ENCODE results near the gene SMARCAL1. TPM values are rescaled to one million over a fixed set of nuclear protein-coding genes. Genes with fewer than 3 reads are reported as not detected.
A peak's percentile ranks its signal among the peaks of the same experiment; 100 is the strongest.

The SMARCAL1 gene
- total RNA-seq, 2 donors from 2014 or later: 21.1 to 32.2 TPM

GRCh38 chr2:216450784-216451183 is 38.5 kb downstream of the SMARCAL1 start:
- no peak for DNase-seq (ENCODE audit: low spot score)

GRCh38 chr2:216453955-216454614 is 41.8 kb downstream of the SMARCAL1 start:
- H3K27ac Mint-ChIP-seq: no peak overlapping the region
- H3K4me3 Mint-ChIP-seq: no peak overlapping the region
- H3K36me3 Mint-ChIP-seq: peaks cover 27% of the 10 kb centered on the region
- ATAC-seq (no peak), DNase-seq (ENCODE audit: low spot score) (no peak)
- H3K27me3 Mint-ChIP-seq: no peaks in the 10 kb centered on the region
- no peaks in the 10 kb centered on the region for H3K4me1 Mint-ChIP-seq (ENCODE audit: low read depth in 2 of 2)
- peaks cover 4% of the 10 kb centered on the region for H3K9me3 Mint-ChIP-seq

More at GRCh38 chr2:216450784-216451183, 38.5 kb downstream of the SMARCAL1 start:
- H3K27ac Mint-ChIP-seq: no peak overlapping the region
- no peak for ATAC-seq
- H3K36me3 Mint-ChIP-seq: peaks cover 33% of the 10 kb centered on the region
- H3K9me3 Mint-ChIP-seq: no peaks in the 10 kb centered on the region
- H3K4me1 Mint-ChIP-seq (ENCODE audit: low read depth in 2 of 2): peaks cover 0 to 2% of the 10 kb centered on the region in 2 donors
- no peak overlapping the region for H3K4me3 Mint-ChIP-seq
- no peaks in the 10 kb centered on the region for H3K27me3 Mint-ChIP-seq

GRCh38 chr2:216463148-216463547 is 50.9 kb downstream of the SMARCAL1 start:
- H3K9me3 Mint-ChIP-seq: no peaks in the 10 kb centered on the region
- DNase-seq (ENCODE audit: low spot score) (no peak), ATAC-seq (no peak)
- H3K27ac Mint-ChIP-seq: peak overlapping the region in 1 of 2 donors; percentile 32
- H3K4me3 Mint-ChIP-seq: no peak overlapping the region
- H3K4me1 Mint-ChIP-seq (ENCODE audit: low read depth in 2 of 2): no peaks in the 10 kb centered on the region
- H3K27me3 Mint-ChIP-seq: no peaks in the 10 kb centered on the region
- H3K36me3 Mint-ChIP-seq: no peaks in the 10 kb centered on the region

GRCh38 chr2:216464104-216464720 is 51.9 kb downstream of the SMARCAL1 start:
- Mint-ChIP-seq H3K36me3 (no peaks in the 10 kb centered on the region), H3K4me1 (ENCODE audit: low read depth in 2 of 2) (no peaks in the 10 kb centered on the region), H3K9me3 (no peaks in the 10 kb centered on the region), H3K27ac (no peak overlapping the region), H3K27me3 (no peaks in the 10 kb centered on the region), H3K4me3 (no peak overlapping the region)
- DNase-seq (ENCODE audit: low spot score): no peak
- no peak for ATAC-seq

- ATAC-seq: no peak
- no peak for DNase-seq (ENCODE audit: low spot score)
- no peak overlapping the region for H3K4me3 Mint-ChIP-seq
- H3K4me1 Mint-ChIP-seq (ENCODE audit: low read depth in 2 of 2): no peaks in the 10 kb centered on the region
- no peaks in the 10 kb centered on the region for H3K27me3 Mint-ChIP-seq
- H3K27ac Mint-ChIP-seq: no peak overlapping the region
- no peaks in the 10 kb centered on the region for H3K9me3 Mint-ChIP-seq
- H3K36me3 Mint-ChIP-seq: no peaks in the 10 kb centered on the region
Measured at GRCh38 chr2:216465579-216466195, 53.4 kb downstream of the SMARCAL1 start.

- DNase-seq (ENCODE audit: low spot score) (no peak), ATAC-seq (no peak)
- Mint-ChIP-seq H3K4me1 (ENCODE audit: low read depth in 2 of 2) (no peaks in the 10 kb centered on the region), H3K9me3 (no peaks in the 10 kb centered on the region), H3K27me3 (no peaks in the 10 kb centered on the region), H3K36me3 (no peaks in the 10 kb centered on the region), H3K4me3 (no peak overlapping the region), H3K27ac (no peak overlapping the region)
Measured at GRCh38 chr2:216467845-216468244, 55.6 kb downstream of the SMARCAL1 start.

GRCh38 chr2:216469661-216470060 is 57.4 kb downstream of the SMARCAL1 start:
- Mint-ChIP-seq H3K4me1 (ENCODE audit: low read depth in 2 of 2) (no peaks in the 10 kb centered on the region), H3K27ac (no peak overlapping the region), H3K4me3 (no peak overlapping the region)

GRCh38 chr2:216473187-216473586 is 60.9 kb downstream of the SMARCAL1 start:
- H3K4me3 Mint-ChIP-seq: no peak overlapping the region
- DNase-seq (ENCODE audit: low spot score) (no peak), ATAC-seq (no peak)
- no peak overlapping the region for H3K27ac Mint-ChIP-seq
- peaks cover 5% of the 10 kb centered on the region for H3K36me3 Mint-ChIP-seq
- H3K27me3 Mint-ChIP-seq: no peaks in the 10 kb centered on the region
- H3K4me1 Mint-ChIP-seq (ENCODE audit: low read depth in 2 of 2): peaks cover 5 to 7% of the 10 kb centered on the region in 2 donors
- no peaks in the 10 kb centered on the region for H3K9me3 Mint-ChIP-seq

More at GRCh38 chr2:216469661-216470060, 57.4 kb downstream of the SMARCAL1 start:
- DNase-seq (ENCODE audit: low spot score) (no peak), ATAC-seq (no peak)
- H3K36me3 Mint-ChIP-seq: no peaks in the 10 kb centered on the region
- H3K9me3 Mint-ChIP-seq: no peaks in the 10 kb centered on the region
- no peaks in the 10 kb centered on the region for H3K27me3 Mint-ChIP-seq

- no peaks in the 10 kb centered on the region for H3K27me3 Mint-ChIP-seq
- DNase-seq (ENCODE audit: low spot score) (no peak), ATAC-seq (peak; percentile 60 to 89)
- H3K4me1 Mint-ChIP-seq (ENCODE audit: low read depth in 2 of 2): peaks cover 5 to 7% of the 10 kb centered on the region in 2 donors
- H3K27ac Mint-ChIP-seq: no peak overlapping the region
- no peak overlapping the region for H3K4me3 Mint-ChIP-seq
- no peaks in the 10 kb centered on the region for H3K9me3 Mint-ChIP-seq
- peaks cover 5% of the 10 kb centered on the region for H3K36me3 Mint-ChIP-seq
Measured at GRCh38 chr2:216474925-216475670, 62.8 kb downstream of the SMARCAL1 start.

- peaks cover 10% of the 10 kb centered on the region for H3K36me3 Mint-ChIP-seq
- H3K4me1 Mint-ChIP-seq (ENCODE audit: low read depth in 2 of 2): peaks cover 5 to 7% of the 10 kb centered on the region in 2 donors
- no peaks in the 10 kb centered on the region for H3K27me3 Mint-ChIP-seq
- H3K9me3 Mint-ChIP-seq: no peaks in the 10 kb centered on the region
- DNase-seq (ENCODE audit: low spot score) (no peak), ATAC-seq (no peak)
- no peak overlapping the region for H3K4me3 Mint-ChIP-seq
- no peak overlapping the region for H3K27ac Mint-ChIP-seq
Measured at GRCh38 chr2:216475767-216476166, 63.5 kb downstream of the SMARCAL1 start.

GRCh38 chr2:216477283-216478035 is 65.2 kb downstream of the SMARCAL1 start:
- no peak for DNase-seq (ENCODE audit: low spot score)
- Mint-ChIP-seq H3K9me3 (no peaks in the 10 kb centered on the region), H3K4me1 (ENCODE audit: low read depth in 2 of 2) (peaks cover 5 to 7% of the 10 kb centered on the region in 2 donors), H3K27me3 (no peaks in the 10 kb centered on the region), H3K36me3 (peaks cover 15% of the 10 kb centered on the region), H3K4me3 (no peak overlapping the region), H3K27ac (no peak overlapping the region)
- no peak for ATAC-seq

GRCh38 chr2:216478151-216478550 is 65.9 kb downstream of the SMARCAL1 start:
- Mint-ChIP-seq H3K27me3 (no peaks in the 10 kb centered on the region), H3K36me3 (peaks cover 17% of the 10 kb centered on the region), H3K4me3 (no peak overlapping the region), H3K27ac (no peak overlapping the region), H3K4me1 (ENCODE audit: low read depth in 2 of 2) (peaks cover 5 to 7% of the 10 kb centered on the region in 2 donors), H3K9me3 (no peaks in the 10 kb centered on the region)
- DNase-seq (ENCODE audit: low spot score) (no peak), ATAC-seq (no peak)

GRCh38 chr2:216478791-216479190 is 66.5 kb downstream of the SMARCAL1 start:
- no peak overlapping the region for H3K27ac Mint-ChIP-seq
- no peaks in the 10 kb centered on the region for H3K27me3 Mint-ChIP-seq
- peaks cover 5 to 7% of the 10 kb centered on the region in 2 donors for H3K4me1 Mint-ChIP-seq (ENCODE audit: low read depth in 2 of 2)
- H3K4me3 Mint-ChIP-seq: no peak overlapping the region
- ATAC-seq (peak in 1 of 2 donors; percentile 20), DNase-seq (ENCODE audit: low spot score) (no peak)
- no peaks in the 10 kb centered on the region for H3K9me3 Mint-ChIP-seq
- H3K36me3 Mint-ChIP-seq: peaks cover 17% of the 10 kb centered on the region

Data from natural killer cell treated with Interleukin-12 subunit alpha and Interleukin-12 subunit beta and Interleukin-15 and Interleukin-18, amount 100 ng/mL, for 72 hours (primary cell).